Measurements from ENCODE around the gene HOXA7. TPM values are rescaled to one million over a fixed set of nuclear protein-coding genes. Genes with fewer than 3 reads are reported as not detected.
A peak's percentile ranks its signal among the peaks of the same experiment; 100 is the strongest.

HOXA7 gene
- total RNA-seq, 1 experiment from 2014 or later, result 2.9 TPM

GRCh38 chr7:27166531-27167505 is 10.3 kb upstream of the HOXA7 start:
- DNase-seq (ENCODE audit: low read depth in 1 of 2, low spot score in 2 of 2), result peak; percentile 83 to 86
- H3K27ac ChIP-seq, result peak overlapping the region; percentile 93

DNA sequence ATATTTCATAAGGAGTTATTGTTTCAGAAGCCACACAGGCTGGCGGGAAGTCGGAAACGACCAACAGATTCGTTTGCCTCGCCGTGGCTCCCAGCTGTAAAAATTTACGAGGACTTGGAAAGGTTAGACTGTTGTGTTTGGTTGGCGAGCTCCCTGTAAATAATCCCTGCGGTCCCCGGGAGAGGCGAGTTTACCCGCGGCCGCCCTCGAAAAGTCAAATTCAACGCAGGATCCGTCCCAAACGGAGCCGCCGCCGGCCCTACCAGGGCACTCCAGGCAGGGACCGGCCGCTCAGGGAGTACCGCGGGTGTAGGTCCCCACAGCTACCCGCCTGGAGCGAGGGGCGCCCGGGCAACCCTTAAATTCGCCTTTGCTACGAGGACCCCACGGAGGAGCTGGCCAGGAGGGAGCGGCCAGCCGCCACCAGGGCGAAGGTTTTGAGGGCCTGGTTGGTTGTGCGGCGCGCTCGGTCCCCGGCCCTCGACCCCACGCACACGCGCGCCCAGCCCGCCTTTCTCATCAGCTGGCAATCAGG is 9.6 kb upstream of the HOXA7 start:
- H3K9me3 ChIP-seq (replicated peaks), result no peaks in the 10 kb centered on the region
- peaks cover 59% of the 10 kb centered on the region for H3K4me1 ChIP-seq (replicated peaks)
- no peak for DNase-seq (ENCODE audit: low read depth in 1 of 2, low spot score in 2 of 2)
- peak overlapping the region; percentile 93 for H3K27ac ChIP-seq
- no peaks in the 10 kb centered on the region for H3K27me3 ChIP-seq (replicated peaks)
- H3K4me3 ChIP-seq, result peak overlapping the region; percentile 57
- peaks cover 41% of the 10 kb centered on the region for H3K36me3 ChIP-seq

More at GRCh38 chr7:27166531-27167505, 10.3 kb upstream of the HOXA7 start:
- Histone ChIP-seq H3K9me3 (replicated peaks) (no peaks in the 10 kb centered on the region), H3K27me3 (replicated peaks) (no peaks in the 10 kb centered on the region), H3K4me1 (replicated peaks) (peaks cover 61% of the 10 kb centered on the region), H3K4me3 (peak overlapping the region; percentile 57), H3K36me3 (peaks cover 47% of the 10 kb centered on the region)

- DNase-seq (ENCODE audit: low read depth in 1 of 2, low spot score in 2 of 2), result peak; percentile 88 to 95
- H3K9me3 ChIP-seq (replicated peaks), result no peaks in the 10 kb centered on the region
- peak within 1 kb of the TSS; percentile 57 for H3K4me3 ChIP-seq
- H3K27me3 ChIP-seq (replicated peaks), result no peaks in the 10 kb centered on the region
- H3K4me1 ChIP-seq (replicated peaks), result peaks cover 64% of the 10 kb centered on the region
- peak within 1 kb of the TSS; percentile 93 for H3K27ac ChIP-seq
- peaks cover 41% of the 10 kb centered on the region for H3K36me3 ChIP-seq
Measured at GRCh38 chr7:27165089-27165995, 8.9 kb upstream of the HOXA7 start, which contains the start of gene HOXA9. HOXA9 (minus strand) TSS chr7:27165537; CDS start chr7:27165457, 80 bp downstream.

DNA sequence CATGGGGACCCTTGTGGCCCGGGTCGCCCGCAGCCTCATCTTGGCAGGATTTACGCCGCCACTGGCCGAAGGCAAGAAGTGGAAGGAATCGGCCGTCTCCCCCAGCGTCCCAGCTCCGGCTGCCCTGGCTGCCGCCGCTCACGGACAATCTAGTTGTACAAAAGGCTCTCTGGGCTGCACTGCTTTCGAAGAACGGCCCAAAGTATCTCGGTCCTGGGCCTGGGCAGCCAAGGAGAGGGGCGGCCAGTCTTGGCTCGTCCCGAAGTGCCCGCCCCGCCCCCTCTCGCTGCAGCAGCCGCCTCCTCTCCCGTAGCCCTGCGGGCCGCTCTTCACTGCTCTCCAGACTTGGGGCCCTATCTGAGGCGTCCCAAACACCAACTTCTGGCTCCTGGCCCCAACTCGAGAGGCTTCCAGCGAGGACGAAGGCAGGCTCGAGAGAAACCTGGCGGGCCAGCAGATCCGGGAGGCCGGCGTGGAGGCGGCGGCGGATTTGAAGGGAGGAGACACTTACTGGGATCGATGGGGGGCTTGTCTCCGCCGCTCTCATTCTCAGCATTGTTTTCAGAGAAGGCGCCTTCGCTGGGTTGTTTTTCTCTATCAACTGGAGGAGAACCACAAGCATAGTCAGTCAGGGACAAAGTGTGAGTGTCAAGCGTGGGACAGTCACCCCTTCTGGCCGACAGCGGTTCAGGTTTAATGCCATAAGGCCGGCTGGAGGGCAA is 8.1 kb upstream of the HOXA7 start:
- Histone ChIP-seq H3K9me3 (replicated peaks) (no peaks in the 10 kb centered on the region), H3K36me3 (peaks cover 40% of the 10 kb centered on the region), H3K27me3 (replicated peaks) (no peaks in the 10 kb centered on the region), H3K4me3 (peak overlapping the region; percentile 57), H3K27ac (peak overlapping the region; percentile 93), H3K4me1 (replicated peaks) (peaks cover 65% of the 10 kb centered on the region)
- DNase-seq (ENCODE audit: low read depth in 1 of 2, low spot score in 2 of 2), result peak in 1 of 2 experiments; percentile 71

DNA sequence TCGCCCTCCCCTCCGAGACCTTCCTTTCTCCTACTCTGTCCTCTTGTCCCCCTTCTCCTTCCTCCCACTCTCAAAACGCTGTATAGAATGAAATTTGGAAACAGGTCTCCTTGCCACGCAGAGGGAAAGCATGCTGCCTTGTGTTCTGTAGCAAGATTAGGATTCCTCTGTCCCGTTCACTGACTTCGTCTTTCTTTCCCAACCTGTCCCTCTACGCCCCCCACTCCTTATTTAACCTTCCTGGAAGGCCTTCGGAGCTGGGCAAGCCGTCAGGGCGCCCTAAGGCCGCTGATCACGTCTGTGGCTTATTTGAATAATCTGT is 7.5 kb upstream of the HOXA7 start:
- H3K4me1 ChIP-seq (replicated peaks), result peaks cover 61% of the 10 kb centered on the region
- no peaks in the 10 kb centered on the region for H3K27me3 ChIP-seq (replicated peaks)
- DNase-seq (ENCODE audit: low read depth in 1 of 2, low spot score in 2 of 2), result no peak
- H3K27ac ChIP-seq, result no peak overlapping the region
- peaks cover 35% of the 10 kb centered on the region for H3K36me3 ChIP-seq
- H3K9me3 ChIP-seq (replicated peaks), result no peaks in the 10 kb centered on the region
- H3K4me3 ChIP-seq, result peak overlapping the region; percentile 57

GRCh38 chr7:27163288-27164044 is 7.0 kb upstream of the HOXA7 start:
- DNase-seq (ENCODE audit: low read depth in 1 of 2, low spot score in 2 of 2), result peak in 1 of 2 experiments; percentile 11
- Histone ChIP-seq H3K36me3 (peaks cover 31% of the 10 kb centered on the region), H3K9me3 (replicated peaks) (no peaks in the 10 kb centered on the region), H3K4me3 (peak overlapping the region; percentile 57), H3K4me1 (replicated peaks) (peaks cover 57% of the 10 kb centered on the region), H3K27me3 (replicated peaks) (no peaks in the 10 kb centered on the region), H3K27ac (no peak overlapping the region)

DNA sequence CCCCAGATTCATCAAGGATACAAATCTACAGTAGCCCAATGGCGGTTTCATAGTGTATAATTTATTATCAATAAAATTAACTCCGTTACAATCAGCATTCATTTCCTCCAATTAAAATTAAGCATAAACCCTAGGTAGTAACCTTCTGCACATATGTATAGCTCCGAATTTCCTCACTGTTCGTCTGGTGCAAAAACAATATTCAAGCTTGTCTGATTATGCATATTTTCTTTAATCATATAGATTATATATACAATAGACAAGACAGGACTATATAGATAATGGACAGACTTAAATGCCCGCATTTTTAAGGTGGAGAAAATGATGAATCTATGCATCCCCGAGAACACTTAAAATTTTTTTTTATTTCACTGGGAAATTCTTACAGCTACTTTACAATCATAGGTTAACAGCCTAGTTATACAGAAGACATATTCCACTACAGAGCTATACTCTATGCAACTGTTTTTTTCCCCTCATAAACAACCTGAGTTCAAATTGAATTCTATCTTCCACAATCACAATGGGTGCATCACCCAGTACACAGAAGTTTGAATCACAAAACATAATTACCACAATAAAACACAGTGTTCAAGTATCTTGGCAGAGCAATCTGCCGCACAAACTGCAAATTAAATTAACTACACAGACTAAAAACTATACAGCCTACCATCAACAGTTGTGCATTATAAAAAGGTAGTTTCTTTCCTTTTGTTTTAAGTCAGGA is 6.2 kb upstream of the HOXA7 start:
- H3K27me3 ChIP-seq (replicated peaks), result no peaks in the 10 kb centered on the region
- peaks cover 28% of the 10 kb centered on the region for H3K36me3 ChIP-seq
- no peaks in the 10 kb centered on the region for H3K9me3 ChIP-seq (replicated peaks)
- peaks cover 50% of the 10 kb centered on the region for H3K4me1 ChIP-seq (replicated peaks)
- DNase-seq (ENCODE audit: low read depth in 1 of 2, low spot score in 2 of 2), result no peak
- no peak overlapping the region; the same call in 1 of the 2 replicates for H3K4me3 ChIP-seq
- no peak overlapping the region for H3K27ac ChIP-seq

- Histone ChIP-seq H3K27me3 (replicated peaks) (no peaks in the 10 kb centered on the region), H3K4me3 (no peak overlapping the region), H3K27ac (no peak overlapping the region), H3K4me1 (replicated peaks) (peaks cover 45% of the 10 kb centered on the region), H3K9me3 (replicated peaks) (no peaks in the 10 kb centered on the region), H3K36me3 (peaks cover 28% of the 10 kb centered on the region)
- no peak for DNase-seq (ENCODE audit: low read depth in 1 of 2, low spot score in 2 of 2)
Measured at GRCh38 chr7:27161721-27162560, 5.5 kb upstream of the HOXA7 start.

GRCh38 chr7:27161214-27161720 is 4.8 kb upstream of the HOXA7 start:
- Histone ChIP-seq H3K27me3 (replicated peaks) (no peaks in the 10 kb centered on the region), H3K4me1 (replicated peaks) (peaks cover 38% of the 10 kb centered on the region), H3K4me3 (peak overlapping the region; percentile 38), H3K36me3 (peaks cover 28% of the 10 kb centered on the region), H3K27ac (no peak overlapping the region), H3K9me3 (replicated peaks) (no peaks in the 10 kb centered on the region)
- no peak for DNase-seq (ENCODE audit: low read depth in 1 of 2, low spot score in 2 of 2)

DNA sequence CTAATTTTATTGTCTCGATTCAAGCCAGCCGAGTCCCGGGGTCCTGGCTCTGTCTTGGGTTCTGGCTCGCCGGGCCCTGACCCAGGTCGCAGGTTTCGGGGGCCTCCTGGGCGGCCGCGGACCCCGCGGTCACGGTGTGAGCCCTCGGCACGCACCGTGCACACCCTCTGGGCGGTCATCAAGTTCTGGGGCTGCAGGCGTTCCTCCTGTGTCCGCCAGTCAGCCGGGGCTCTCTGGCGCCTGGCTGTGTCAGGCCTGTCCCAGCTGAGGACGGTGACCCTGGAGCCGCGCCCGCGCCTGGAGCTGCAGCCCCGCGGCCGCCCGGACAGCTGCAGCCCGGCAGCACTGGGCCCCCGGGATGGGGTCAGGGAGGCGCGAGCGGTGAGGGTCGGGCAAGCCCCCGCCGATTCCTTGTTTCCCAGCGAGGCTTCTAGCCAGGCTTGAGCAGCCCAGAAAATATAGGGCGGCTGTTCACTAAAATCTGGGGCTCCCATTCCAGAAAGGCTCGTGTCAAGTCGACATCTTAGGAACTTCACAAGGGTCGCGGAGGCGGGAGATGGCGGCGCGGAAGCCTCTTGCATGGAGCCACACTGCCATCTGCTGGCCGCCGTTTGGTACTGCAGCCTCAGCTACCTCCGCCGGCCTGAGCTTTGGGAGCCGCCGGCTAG is 4.2 kb upstream of the HOXA7 start:
- H3K27ac ChIP-seq, result no peak overlapping the region
- peaks cover 33% of the 10 kb centered on the region for H3K4me1 ChIP-seq (replicated peaks)
- peak; percentile 78 to 87 for DNase-seq (ENCODE audit: low read depth in 1 of 2, low spot score in 2 of 2)
- H3K27me3 ChIP-seq (replicated peaks), result no peaks in the 10 kb centered on the region
- H3K9me3 ChIP-seq (replicated peaks), result no peaks in the 10 kb centered on the region
- H3K4me3 ChIP-seq, result peak overlapping the region; percentile 38
- peaks cover 28% of the 10 kb centered on the region for H3K36me3 ChIP-seq

GRCh38 chr7:27160145-27160545 is 3.7 kb upstream of the HOXA7 start:
- no peak for DNase-seq (ENCODE audit: low read depth in 1 of 2, low spot score in 2 of 2)
- no peak overlapping the region for H3K4me3 ChIP-seq

More at GRCh38 chr7:27160145-27160545, 3.7 kb upstream of the HOXA7 start:
- Histone ChIP-seq H3K9me3 (replicated peaks) (no peaks in the 10 kb centered on the region), H3K27ac (no peak overlapping the region), H3K36me3 (peaks cover 28% of the 10 kb centered on the region), H3K27me3 (replicated peaks) (no peaks in the 10 kb centered on the region), H3K4me1 (replicated peaks) (peaks cover 36% of the 10 kb centered on the region)

Measured in SJSA1 (cell line).